OCI-M2 (cell line): Measurements from ENCODE around the gene GARS1.
"Not testable (repeated sequence)": the region's sequence is repeated elsewhere in the genome, so short reads cannot be mapped to it uniquely, and the experiment has no call there.

Experiments used
- DNase-seq: peaks from one replicate; lab custom pipeline; 2025; ENCODE audit not compliant: unreplicated experiment; lab: John Stamatoyannopoulos, UW

GARS1 gene

DNA sequence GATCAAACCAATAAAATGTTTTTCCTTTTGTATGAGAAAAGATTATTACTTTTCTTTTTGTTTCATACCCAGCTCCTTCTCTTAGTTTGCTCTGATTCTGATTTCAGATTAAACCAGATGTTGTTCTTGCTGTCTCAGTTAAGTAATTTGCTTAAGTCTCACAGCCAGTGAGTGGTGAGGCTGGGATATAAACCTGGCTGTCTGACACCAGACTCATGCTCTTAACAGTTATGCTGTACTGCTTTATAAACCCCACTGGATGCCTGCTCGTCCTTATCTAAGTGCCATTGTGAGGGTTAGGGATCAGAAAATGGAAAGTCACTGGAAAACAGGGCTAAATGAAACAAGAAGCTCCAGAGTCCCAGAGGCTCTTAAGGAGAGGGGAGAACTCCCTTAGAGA is 24.3 kb downstream of the GARS1 start:
- DNase-seq = no peak

DNA sequence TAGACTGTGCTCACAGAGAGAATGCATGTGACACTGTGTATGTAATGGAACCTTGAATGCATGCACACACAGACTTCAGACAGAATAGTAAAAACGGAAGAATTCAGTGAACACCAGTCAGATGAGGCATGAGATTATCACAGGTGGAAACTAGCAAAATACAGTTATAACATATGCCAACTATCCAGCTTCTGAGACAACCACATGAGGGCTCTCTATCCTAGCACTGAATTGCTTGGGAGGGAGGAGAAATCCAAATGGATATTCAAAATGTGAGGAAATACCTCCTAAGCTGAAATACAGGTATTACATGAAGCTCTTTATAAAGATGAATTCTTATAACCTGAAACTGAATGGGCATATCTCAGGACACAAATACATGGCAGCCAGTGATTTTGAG is 30.6 kb downstream of the GARS1 start:
- DNase-seq = no peak

DNA sequence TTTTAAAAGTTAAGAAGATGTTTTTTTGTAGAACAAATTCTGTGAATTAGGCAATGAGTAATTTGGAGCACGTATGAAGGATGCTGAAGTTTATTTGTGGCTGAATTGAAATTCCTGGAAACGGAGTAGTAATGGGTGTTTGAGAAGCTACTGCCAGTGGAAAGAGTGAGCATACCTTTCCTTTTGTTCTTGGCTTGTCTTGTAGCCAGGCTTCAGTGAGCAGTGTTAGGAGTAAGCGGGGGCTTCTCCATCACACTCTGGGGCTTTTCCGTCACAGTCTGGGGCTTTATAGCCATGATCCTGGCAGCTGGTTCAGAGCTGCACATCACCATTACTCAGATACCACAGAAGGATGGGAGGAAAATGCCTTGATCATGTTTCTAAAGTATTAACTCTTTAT is 32.3 kb downstream of the GARS1 start:
- no peak for DNase-seq

DNA sequence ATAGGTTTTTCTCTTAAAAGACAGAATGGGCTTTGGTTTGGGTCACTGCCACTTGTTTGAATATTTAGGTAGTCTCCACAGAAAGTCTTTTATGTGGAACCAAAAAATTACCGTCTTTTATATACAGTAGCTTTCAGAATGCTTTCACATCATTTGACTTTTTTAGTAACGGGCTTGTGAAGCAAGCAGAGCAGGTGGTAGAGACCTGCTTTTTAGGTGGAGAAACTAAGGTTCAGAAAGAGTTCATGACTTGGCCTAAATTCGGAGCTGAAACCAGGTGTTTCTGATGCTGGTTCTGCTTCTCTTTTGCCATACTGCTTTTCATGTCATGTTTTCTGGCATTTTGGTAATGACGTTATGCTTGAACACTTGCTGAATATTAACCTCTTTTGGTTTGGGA is 36.3 kb downstream of the GARS1 start:
- no peak for DNase-seq

DNA sequence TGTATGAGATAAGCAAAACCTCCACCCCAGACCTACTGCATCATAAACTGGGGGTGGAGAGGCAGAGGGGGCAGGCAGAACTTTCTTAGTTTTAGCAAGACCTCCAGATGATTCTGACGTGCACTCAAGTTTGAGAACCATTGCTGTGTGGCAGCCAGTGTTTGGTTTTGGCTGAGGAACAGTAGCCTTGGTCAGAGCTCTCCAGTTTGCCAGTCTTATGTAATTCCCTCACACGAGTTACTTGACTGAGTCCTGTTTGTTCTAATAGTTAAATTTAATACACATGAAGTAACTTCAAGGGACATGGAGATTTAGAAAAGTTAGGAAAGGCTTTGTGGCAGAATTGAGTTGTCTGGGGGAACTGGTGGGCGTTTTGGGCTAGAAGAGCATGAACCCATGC is 38.5 kb downstream of the GARS1 start:
- DNase-seq = no peak

DNA sequence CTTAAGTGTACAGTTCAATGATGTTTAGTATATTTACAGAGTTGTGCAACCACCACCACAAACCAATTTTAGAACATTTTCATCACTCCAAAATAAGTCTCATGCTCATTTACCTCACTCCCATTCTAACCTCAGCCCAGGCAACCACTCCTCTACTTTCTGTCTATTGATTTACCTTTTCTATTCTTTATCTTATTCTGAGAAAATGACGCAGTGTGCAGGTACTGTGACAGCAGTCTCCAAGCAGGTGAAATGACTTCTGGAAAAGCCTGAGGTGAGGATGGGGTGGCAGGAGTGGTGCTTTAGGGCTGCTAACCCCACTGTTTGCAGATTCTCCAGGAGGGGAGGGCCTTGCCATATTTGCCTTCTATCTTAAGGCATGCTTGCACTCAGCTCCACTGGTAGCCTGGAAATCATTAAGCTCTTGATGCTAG is 39.5 kb downstream of the GARS1 start:
- no peak for DNase-seq

DNA sequence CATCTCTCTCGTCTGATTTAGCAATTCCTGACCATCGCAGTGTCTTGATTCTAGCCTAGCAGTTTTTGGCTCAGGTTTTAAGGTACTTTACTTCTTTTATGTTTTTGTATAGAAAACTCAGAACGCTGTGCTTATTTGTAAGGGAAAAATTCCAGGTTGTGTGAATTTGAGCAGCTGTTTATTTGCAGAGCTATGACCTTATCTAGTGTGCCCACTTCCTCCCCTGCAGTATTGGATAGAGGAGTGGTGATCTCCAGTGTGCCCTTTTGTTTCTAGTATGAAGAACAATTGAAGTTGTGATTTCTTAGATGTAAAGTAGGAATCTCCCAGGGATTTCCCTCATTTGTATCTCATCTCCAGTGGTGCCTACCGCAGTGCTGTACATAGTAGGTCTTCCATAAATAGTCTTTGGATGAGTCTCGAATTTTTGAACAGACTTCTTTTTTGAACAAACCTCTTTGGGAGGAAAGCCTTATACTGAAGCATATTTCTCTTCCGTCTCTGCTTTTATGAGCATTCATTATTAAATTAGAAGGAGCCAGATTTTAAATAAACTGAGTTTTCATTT is 40.0 kb downstream of the GARS1 start:
- DNase-seq = no peak

DNA sequence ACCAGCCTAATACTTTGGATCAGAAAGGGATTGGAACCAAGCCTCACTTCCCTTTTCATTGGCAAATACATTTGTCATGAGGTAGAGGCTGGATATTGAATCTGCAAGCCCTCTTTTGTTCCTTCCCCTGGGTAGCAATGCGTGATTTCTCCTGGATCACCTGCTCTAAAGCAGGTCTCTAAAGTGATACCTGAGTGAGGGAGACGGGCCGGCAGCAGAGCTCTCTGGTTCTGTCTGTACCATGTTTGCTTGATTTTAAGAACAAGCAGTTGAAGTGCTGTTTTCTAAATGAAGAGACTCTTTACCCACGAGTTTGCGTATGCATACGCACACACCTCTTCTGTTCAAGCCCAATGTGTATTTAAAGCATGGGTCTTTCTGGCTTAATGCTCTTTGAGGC is 41.1 kb downstream of the GARS1 start:
- DNase-seq = no peak

DNA sequence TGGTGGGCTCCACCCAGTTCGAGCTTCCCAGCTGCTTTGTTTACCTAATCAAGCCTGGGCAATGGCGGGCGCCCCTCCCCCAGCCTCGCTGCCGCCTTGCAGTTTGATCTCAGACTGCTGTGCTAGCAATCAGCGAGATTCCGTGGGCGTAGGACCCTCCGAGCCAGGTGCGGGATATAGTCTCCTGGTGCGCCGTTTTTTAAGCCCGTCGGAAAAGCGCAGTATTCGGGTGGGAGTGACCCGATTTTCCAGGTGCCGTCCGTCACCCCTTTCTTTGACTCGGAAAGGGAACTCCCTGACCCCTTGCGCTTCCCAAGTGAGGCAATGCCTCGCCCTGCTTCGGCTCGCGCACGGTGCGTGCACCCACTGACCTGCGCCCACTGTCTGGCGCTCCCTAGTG is 47.6 kb downstream of the GARS1 start:
- not testable (repeated sequence) for DNase-seq

DNA sequence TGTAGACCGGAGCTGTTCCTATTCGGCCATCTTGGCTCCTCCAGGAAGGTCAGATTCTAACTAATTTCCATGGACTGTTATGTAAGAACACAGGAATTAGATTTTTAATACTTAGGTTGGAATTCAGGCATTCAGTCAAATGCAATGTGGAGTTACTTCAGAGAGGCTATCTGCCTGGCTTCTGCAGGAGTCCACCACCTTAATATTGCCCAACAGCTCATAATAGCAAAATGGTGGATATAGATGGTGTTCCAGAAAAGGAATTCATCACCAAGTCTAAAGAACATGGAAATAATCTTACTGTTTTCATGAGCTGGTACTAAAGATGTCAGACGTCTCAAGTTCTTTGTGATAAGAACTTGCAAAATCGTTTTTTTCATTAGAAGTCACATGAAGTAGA is 48.1 kb downstream of the GARS1 start:
- no peak for DNase-seq

DNA sequence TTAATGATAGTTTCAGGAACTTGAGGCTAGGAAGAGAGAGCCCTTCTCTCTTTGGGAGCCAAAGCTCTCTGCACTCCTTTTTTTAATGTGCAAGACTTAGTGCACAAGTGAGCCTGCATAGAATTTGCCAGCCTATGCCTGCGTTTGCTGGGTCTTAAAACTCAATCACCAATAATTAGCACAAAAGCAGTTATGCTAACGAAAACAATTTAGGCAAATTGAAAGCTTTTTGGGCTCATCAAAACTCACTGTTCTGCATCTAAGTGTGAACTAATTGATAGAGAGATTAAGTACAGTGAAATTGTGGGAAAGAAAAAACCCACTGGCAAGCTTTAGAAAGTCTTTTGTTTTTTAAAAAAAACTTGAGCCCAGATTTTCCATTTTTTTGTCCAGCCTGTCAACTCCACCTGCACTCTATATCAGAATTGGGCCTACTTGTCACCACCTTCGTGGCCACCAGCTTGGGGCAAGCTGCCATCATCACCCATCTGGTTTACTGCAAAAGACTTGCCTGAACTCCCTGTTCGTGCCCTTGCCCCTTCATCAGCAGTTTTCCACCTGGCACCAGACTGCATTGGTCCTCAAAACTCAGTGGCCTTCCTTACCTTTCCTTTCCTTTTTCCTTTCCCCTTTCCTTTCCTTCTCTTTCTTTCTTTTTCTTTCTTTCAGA is 49.7 kb downstream of the GARS1 start:
- DNase-seq = no peak

DNA sequence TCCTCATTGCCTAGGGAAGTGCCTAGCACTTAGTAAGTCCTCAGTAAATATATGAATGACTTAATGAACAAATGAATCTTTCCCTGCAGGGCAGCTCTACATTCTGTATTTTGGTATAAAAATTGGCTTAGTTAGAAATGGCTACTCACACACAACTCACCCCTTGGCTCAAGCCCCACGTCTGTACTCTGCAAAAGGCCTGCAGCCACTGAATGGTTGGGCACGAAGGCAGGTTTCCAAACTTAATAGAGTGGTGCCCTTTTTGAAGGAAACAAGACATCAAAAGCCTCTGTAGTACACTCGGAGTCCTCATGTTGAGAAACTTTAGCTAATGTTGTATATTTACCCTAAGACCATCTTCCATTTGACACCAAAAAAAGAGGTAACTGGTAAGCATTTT is 51.0 kb downstream of the GARS1 start:
- no peak for DNase-seq

DNA sequence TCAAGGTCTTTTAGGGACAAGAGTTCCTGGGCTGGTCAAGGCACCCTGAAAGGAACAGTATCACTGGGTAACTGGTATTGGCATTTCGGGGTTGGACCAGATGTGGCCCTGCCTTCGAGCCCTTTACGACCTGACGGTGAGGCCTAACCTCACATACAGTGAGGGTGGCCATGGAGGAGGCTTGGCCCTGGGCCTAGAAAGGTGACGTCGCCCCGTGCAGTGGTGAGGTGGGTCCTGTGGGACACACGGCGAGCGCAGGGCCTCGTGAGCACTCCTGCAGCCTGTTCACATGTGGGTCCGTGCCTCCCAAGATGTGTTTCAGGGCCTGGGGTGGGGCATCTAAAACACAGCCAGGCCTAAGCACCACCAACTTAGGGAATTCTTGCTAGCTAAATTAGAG is 51.5 kb downstream of the GARS1 start:
- no peak for DNase-seq

DNA sequence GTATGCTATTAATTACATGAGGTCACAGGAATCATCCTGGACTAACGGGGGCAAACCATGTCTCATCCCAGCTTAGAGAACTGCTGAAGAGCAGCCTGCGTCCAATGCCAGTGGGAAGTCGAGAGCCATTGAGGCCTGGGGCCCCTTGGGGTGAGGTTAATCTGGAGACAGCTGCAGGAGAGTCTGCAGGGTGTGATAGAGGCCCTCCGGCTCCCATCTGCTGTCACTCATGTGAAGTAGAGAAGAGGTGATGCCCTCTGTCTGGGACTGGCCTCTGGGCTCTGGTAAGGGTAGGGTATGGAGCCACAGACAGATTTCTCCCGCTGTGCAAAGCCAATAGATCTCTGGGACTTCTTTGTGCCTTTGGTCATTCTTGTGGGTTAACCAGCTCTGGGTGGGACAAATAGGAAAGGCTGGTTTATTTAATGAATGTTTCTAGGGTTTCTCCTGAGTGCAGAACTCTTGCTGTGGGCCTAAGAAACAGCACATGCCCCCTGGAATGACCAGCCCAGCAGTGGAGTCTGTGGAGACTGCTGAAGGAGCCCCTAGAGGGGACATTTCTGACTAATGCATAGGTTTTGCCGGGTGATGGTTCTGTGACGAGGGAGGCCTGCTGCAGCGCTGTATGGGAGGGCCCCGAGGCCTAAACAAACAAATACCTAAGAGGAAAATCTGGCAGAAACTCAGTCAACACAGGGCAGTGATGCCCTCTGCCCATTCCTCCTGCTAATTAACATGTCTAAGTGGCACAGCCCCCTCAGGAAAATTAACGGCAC is 53.1 kb downstream of the GARS1 start:
- DNase-seq = no peak

DNA sequence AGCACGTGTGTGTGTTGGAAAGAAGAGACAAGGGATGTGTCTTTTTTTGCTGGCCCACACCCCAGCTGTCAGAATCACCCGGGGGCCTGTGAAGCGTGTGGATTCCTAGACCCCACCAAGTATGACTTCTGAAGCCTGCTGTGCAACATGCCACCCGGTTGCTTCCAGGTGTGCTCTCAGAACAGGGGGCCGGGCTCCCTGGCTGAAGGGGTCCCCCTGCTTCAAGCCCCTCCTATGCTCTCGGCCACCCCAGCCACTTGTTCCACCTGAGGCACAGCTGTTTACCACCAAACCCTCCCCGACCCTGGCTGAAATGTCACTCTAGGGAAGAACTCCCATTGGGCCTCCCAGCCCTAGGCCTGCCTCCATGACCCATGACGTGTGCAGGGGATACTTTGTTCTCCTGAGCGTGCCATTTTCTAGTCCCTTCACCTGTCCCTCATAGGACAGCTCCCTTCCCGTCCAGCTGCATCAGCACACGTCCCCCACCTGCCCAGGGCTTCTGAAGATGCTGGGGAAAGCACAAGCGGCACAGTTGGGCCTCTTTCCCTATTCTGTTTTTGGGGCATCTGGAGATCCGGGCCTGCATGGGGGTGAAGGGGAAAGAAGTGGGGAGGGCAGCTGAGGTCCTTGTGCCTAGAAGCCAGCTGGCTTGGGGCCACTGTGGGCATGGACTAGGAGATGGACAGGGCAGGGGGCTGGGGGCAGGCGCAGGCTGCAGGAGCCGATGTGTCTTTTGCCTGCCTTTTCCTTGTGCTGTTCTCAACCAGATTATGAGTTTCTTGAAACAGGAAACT is 54.3 kb downstream of the GARS1 start:
- no peak for DNase-seq

DNA sequence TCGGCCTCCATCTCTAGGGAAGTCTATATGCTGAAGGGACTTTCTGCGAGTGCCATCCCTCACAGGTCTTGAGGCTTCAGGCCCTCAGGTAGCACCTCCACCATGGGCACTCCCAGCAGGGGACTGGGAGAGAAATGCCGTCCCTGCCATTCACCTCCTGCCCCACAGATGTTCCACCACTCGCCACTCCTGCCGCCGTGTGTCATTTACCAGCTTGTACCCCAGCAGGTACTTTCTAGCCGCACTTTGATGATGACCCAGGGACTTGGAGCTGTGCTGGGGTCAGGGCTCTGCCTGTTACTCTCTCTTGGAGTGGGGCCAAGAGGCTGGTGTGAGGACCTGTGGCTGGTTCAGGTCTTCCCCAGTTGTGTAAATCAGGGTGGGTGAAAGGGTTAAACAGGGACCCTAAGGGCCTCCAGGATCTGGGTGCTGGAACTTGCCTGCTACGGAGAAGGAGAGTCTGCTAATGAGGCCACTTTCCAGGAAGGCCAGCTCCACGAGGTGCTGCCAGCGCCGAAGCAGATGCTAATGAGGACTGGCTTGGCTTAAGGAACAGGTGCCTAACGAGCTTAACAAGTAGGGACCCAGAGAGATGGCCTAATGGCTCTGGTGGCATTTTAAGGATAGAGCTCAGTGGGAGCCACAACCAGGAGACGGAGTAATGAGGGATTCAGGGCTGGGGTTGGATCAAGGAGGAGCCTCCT is 55.2 kb downstream of the GARS1 start:
- DNase-seq = no peak

DNA sequence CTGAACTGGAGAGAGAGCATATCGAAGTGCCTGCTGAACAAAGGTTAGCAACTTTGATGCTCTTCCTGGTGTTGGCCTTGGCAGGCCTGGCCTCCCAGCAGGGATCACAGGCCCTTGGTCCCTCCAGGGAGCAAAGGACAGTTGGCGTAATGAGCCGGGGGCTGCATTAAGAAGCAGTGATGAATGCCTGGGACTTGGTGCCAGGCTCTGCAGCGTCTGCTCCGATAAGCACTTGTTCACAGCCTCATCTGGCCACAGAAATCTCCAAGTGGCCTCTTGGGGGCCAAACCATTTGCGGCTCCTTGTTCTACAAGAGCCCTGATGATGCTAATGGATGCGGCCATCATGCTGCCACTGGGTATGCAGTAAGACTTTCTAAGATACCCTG is 55.7 kb downstream of the GARS1 start:
- no peak for DNase-seq

DNA sequence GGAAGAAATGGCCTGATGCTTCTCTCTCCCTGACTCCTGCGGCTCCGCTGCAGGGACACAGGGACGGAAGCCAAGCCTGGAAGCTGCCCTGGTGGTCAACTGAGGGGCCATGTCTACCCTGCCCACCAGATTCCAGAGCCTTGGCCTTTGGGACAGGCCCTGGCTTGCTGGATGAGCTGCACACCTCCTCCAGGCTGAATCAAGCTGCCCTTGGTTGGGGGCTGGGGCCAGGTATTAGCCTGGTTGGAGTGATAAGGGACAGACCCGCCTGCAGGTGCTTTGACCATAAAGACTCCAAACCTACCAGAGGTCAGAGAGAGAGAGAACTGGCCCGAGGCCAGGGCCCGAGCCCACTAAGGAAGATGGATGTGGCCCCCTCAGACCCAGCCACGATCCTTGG is 57.5 kb downstream of the GARS1 start:
- DNase-seq = no peak

DNA sequence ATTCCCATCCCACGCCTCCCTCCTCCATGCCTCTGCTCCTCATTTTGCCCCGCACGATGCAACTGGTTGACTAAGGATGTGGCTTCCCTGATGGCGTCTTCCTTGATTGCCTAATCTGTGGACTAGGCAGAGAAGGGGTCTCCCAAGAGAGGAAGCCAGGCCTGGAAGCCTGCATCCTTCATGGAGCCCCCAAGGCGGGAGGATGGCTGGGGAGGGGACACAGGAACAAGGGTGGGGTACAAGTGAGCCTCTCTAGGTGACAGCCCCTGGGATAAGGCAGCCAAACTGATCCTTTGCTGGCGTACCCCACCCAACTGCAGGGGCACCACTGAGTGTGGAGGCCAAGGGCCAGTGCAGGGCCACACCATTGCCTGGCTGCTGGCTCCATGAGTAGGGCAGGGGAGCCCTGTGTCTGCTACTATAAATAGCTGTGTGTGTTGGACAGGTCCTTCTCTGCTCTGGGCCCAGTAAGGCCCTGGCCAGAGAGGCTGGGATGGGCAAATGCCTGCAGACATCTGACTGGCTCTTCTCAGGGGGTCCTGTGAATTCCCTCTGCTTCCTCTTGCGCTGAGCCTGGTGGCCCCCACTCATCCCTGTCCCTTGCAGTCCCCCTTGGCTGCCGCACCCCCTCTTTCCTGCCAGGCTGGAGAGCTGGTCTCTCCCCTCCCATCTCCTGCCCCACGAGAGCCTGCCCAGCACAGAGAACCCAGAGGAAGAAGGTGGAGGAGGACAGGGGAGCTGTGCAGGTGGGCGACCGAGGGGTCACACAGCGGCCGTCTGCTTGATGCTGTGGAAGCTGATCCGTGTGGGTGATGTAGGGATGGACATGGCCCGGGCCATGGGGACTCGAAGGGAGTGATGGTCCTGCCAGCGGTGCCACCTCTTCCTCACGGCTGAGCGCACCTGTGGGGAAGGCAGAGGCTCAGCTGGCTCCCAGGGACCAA is 58.3 kb downstream of the GARS1 start:
- no peak for DNase-seq
